ENCODE results near the gene MROH2A. TPM values are rescaled to one million over a fixed set of nuclear protein-coding genes. Genes with fewer than 3 reads are reported as not detected.

Gene MROH2A
- total and polyA plus RNA-seq, 4 donors = 0.08 to 0.28 (median 0.09) TPM; not detected in 1

DNA sequence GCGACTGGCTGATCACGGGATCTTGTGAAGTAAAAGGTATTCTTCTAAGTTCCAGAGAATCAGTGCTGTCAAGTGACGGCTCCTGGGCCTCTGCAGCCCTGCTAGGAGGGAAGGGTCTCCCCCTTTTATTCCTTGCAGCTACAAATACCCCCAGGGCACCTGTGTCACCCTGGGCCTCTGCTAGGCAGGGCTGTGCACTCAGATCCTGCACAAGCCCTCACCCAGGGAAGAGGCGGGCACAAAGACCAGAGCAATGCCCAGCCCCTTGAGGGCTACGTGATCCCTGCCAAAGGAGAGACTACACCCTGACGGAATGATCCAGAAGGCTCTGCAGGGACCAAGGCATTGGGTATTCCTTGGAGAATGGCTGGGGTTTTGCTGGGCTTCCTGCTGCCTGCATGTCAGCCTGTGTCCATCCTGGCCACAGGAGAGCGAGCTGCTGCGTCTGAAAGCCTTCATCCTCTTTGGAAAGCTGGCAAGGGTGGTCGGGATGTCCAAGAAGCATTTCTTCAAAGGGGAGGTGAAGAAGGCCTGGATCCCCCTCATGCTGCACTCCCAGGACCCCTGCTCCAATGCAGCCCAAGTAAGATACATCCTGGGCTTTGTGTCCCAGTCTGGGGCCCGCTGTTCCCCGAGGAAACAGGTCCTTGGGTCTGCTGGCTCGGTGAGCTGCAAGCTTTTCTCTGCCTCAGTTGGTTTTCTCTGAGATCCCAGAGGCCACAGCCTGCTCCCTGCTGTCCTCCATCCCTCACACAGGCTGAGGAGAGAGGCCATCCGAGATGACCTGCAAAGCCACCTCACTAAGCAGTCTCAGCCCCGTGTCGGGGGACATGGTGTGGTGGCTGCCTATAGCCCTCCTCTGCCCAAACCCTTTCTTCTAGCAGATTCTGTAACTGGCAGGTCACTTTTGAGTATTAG is 51.3 kb downstream of the MROH2A start:
- H3K4me1 ChIP-seq (ENCODE audit: control insufficient read depth in 4 of 4, insufficient read depth in 4 of 4, low read length in 3 of 4) = peaks cover 0 to under 1% (median 0%) of the 10 kb centered on the region in 4 donors
- H3K9me3 ChIP-seq (ENCODE audit: control insufficient read depth in 4 of 4, low read length in 3 of 4) = no peaks in the 10 kb centered on the region
- no peak overlapping the region for H3K9ac ChIP-seq (ENCODE audit: low read depth in 1 of 2, low read length in 2 of 2)
- 92% methylated on average over 15 of the region's 15 CpGs for WGBS
- H3K27me3 ChIP-seq (ENCODE audit: control insufficient read depth in 4 of 4, insufficient read depth in 4 of 4, low read length in 3 of 4) = no peaks in the 10 kb centered on the region
- H3K27ac ChIP-seq (ENCODE audit: low read depth in 1 of 2, low read length in 2 of 2) = no peak overlapping the region
- no peak overlapping the region for H3K4me3 ChIP-seq (ENCODE audit: low read depth in 1 of 3, low read length in 3 of 3)
- TF ChIP-seq, protein P1, sequence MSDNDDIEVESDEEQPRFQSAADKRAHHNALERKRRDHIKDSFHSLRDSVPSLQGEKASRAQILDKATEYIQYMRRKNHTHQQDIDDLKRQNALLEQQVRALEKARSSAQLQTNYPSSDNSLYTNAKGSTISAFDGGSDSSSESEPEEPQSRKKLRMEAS (IDR thresholded peaks at IDR 0.05) = no peak
- TF ChIP-seq JUND (IDR thresholded peaks at IDR 0.05) (no peak), YY1 (IDR thresholded peaks at IDR 0.05) (no peak), HNF4G (IDR thresholded peaks at IDR 0.05) (no peak), RXRA (IDR thresholded peaks at IDR 0.05) (no peak), ATF3 (IDR thresholded peaks at IDR 0.05) (no peak), TAF1 (conservative IDR thresholded peaks at IDR 0.05) (no peak), CTCF (IDR thresholded peaks at IDR 0.05; ENCODE audit: low read depth, low read length, missing input control) (no peak), EGR1 (IDR thresholded peaks at IDR 0.05; ENCODE audit: low read depth in 2 of 2) (no peak), FOXA1 (IDR thresholded peaks at IDR 0.05) (no peak), GABPA (IDR thresholded peaks at IDR 0.05 in 1 of 2, conservative IDR thresholded peaks at IDR 0.05 in 1 of 2) (no peak), HNF4A (conservative IDR thresholded peaks at IDR 0.05) (no peak), SP1 (IDR thresholded peaks at IDR 0.05) (no peak)
- TF ChIP-seq, protein P2, sequence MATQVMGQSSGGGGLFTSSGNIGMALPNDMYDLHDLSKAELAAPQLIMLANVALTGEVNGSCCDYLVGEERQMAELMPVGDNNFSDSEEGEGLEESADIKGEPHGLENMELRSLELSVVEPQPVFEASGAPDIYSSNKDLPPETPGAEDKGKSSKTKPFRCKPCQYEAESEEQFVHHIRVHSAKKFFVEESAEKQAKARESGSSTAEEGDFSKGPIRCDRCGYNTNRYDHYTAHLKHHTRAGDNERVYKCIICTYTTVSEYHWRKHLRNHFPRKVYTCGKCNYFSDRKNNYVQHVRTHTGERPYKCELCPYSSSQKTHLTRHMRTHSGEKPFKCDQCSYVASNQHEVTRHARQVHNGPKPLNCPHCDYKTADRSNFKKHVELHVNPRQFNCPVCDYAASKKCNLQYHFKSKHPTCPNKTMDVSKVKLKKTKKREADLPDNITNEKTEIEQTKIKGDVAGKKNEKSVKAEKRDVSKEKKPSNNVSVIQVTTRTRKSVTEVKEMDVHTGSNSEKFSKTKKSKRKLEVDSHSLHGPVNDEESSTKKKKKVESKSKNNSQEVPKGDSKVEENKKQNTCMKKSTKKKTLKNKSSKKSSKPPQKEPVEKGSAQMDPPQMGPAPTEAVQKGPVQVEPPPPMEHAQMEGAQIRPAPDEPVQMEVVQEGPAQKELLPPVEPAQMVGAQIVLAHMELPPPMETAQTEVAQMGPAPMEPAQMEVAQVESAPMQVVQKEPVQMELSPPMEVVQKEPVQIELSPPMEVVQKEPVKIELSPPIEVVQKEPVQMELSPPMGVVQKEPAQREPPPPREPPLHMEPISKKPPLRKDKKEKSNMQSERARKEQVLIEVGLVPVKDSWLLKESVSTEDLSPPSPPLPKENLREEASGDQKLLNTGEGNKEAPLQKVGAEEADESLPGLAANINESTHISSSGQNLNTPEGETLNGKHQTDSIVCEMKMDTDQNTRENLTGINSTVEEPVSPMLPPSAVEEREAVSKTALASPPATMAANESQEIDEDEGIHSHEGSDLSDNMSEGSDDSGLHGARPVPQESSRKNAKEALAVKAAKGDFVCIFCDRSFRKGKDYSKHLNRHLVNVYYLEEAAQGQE (IDR thresholded peaks at IDR 0.05) = no peak
- no peaks in the 10 kb centered on the region for H3K36me3 ChIP-seq (ENCODE audit: control insufficient read depth in 4 of 4, insufficient read depth in 3 of 4, low read depth in 1 of 4, low read length in 3 of 4)
- no peak for DNase-seq (ENCODE audit: low spot score)

DNA sequence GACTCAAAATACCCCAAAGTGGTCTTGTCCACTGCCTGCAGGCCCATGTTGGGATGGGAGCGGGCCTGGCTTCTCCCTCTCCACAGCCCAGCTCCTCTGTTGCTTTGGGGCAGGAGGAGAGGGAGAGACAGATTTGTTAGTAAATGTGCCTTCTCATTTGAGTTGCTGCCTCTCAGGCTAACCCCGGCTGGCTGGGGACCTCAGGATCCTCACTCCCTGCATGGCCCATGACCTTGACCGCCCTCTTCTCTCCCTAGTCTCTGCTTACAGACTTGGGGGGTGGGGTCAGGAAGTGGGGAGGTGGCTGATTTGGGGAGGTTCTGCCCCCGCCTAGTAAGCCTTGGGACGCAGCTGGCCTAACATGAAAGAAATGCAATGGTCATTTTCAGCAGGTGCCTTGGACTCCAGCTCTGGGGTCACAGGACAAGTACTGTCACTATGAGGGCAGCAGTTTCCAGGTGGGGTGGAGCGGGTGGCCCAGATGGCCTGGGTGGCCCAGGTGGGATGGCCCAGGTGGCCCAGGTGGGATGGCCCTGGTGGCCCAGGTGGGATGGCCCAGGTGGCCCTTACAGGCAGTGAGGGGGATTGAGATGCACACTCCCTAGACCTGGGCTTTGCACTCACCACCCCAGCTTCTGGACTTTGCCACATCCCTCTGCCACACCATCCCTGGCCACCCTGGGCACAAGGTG is 52.1 kb downstream of the MROH2A start:
- TF ChIP-seq HNF4G (IDR thresholded peaks at IDR 0.05) (no peak), HNF4A (conservative IDR thresholded peaks at IDR 0.05) (no peak)
- Histone ChIP-seq H3K27ac (ENCODE audit: low read depth in 1 of 2, low read length in 2 of 2) (no peak overlapping the region), H3K36me3 (ENCODE audit: control insufficient read depth in 4 of 4, insufficient read depth in 3 of 4, low read depth in 1 of 4, low read length in 3 of 4) (no peaks in the 10 kb centered on the region), H3K27me3 (ENCODE audit: control insufficient read depth in 4 of 4, insufficient read depth in 4 of 4, low read length in 3 of 4) (no peaks in the 10 kb centered on the region), H3K4me1 (ENCODE audit: control insufficient read depth in 4 of 4, insufficient read depth in 4 of 4, low read length in 3 of 4) (no peaks in the 10 kb centered on the region), H3K9ac (ENCODE audit: low read depth in 1 of 2, low read length in 2 of 2) (no peak overlapping the region), H3K9me3 (ENCODE audit: control insufficient read depth in 4 of 4, low read length in 3 of 4) (no peaks in the 10 kb centered on the region), H3K4me3 (ENCODE audit: low read depth in 1 of 3, low read length in 3 of 3) (no peak overlapping the region)
- no peak for DNase-seq (ENCODE audit: low spot score)
- WGBS = 97% methylated on average over 6 of the region's 6 CpGs
